Activated naive CD8-positive, alpha-beta T cell treated with anti-CD3 and anti-CD28 coated beads, Interleukin-2, amount 10 ng/mL, durations not matched to agents 7 days and 5 days (primary cell): ENCODE measurements around the gene SFR1. TPM values are rescaled to one million over a fixed set of nuclear protein-coding genes. Genes with fewer than 3 reads are reported as not detected.
A peak's percentile ranks its signal among the peaks of the same experiment; 100 is the strongest.

Experiments
- ATAC-seq: fragments of 150-1000 bp; cut with Tn5 transposase; one replicate; pipeline ENCODE4 v1.10.0; 2021; ENCODE audit warnings: low read depth, moderate library complexity
- POLR2A ChIA-PET: fragments of 350-600 bp; sonication (Branson Sonifier 250); formaldehyde crosslinking; loops from one replicate; lab custom pipeline; 2021; ENCODE audit warnings: antibody characterized with exemption; lab: Charles Lee
- DNase-seq: peaks from one replicate; pipeline ENCODE4 v3.0.0; 2021
- H3K27ac Mint-ChIP-seq: one replicate; pipeline ENCODE4 v1.8.0; 2022; ENCODE audit warnings: mild to moderate bottlenecking, mixed read lengths
- H3K27me3 Mint-ChIP-seq: one replicate; pipeline ENCODE4 v1.8.0; 2022; ENCODE audit warnings: mild to moderate bottlenecking, moderate library complexity, mixed read lengths
- H3K36me3 Mint-ChIP-seq: one replicate; pipeline ENCODE4 v1.8.0; 2021; ENCODE audit warnings: mild to moderate bottlenecking, mixed read lengths
- H3K4me1 Mint-ChIP-seq: one replicate; pipeline ENCODE4 v1.8.0; 2021; ENCODE audit warnings: mixed read lengths
- H3K4me3 Mint-ChIP-seq: one replicate; pipeline ENCODE4 v1.8.0; 2022; ENCODE audit warnings: mild to moderate bottlenecking, moderate library complexity, mixed read lengths
- H3K9me3 Mint-ChIP-seq: one replicate; pipeline ENCODE4 v1.8.0; 2021; ENCODE audit warnings: mixed read lengths
- total RNA-seq, 2 experiments: library from RNA; stranded (reverse); gene quantifications; one replicate each; pipeline ENCODE4 v1.2.3, GENCODE V29; 2021

Gene SFR1
- total RNA-seq, 2 experiments from 2014 or later, result 13.3 to 15.7 TPM

DNA sequence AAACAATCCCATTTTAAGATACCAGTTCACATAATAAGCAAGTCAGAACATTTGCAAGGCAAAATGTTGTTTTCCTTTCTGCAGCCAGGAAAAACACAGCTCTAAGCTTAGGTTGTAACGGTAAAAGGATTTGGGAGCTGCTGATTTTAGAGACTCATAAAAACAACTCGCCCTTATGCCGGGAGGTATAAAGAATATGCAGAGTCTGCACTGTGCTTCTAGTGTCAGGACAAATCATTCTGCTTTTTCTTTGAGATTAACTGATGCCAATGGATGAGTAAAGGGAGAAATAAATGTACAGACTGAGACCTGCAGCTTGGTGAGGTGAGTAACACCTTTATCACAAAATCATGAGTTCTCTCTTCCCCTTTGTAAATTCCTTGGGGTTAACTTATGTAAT is 2.0 kb upstream of the SFR1 start:
- no peak for DNase-seq
- POLR2A ChIA-PET, result interaction anchor here (2.4 to 3.5 kb wide), 2 partner anchors 153 to 218 kb away, joined by 18 to 28 read pairs; partner anchors contain the start of gene SLK
- Mint-ChIP-seq H3K4me1 (peaks cover 20% of the 10 kb centered on the region), H3K9me3 (no peaks in the 10 kb centered on the region), H3K27me3 (peaks cover 23% of the 10 kb centered on the region), H3K27ac (no peak overlapping the region), H3K4me3 (no peak overlapping the region), H3K36me3 (peaks cover 6% of the 10 kb centered on the region)
- no peak for ATAC-seq

- POLR2A ChIA-PET, result interaction anchor here (0.7 to 3.5 kb wide), 9 partner anchors 11 to 219 kb away, joined by 3 to 28 read pairs (median 11); partner anchors contain the start of gene SLK
Observed at GRCh38 chr10:104120512-104120902, 1.5 kb upstream of the SFR1 start.

DNA sequence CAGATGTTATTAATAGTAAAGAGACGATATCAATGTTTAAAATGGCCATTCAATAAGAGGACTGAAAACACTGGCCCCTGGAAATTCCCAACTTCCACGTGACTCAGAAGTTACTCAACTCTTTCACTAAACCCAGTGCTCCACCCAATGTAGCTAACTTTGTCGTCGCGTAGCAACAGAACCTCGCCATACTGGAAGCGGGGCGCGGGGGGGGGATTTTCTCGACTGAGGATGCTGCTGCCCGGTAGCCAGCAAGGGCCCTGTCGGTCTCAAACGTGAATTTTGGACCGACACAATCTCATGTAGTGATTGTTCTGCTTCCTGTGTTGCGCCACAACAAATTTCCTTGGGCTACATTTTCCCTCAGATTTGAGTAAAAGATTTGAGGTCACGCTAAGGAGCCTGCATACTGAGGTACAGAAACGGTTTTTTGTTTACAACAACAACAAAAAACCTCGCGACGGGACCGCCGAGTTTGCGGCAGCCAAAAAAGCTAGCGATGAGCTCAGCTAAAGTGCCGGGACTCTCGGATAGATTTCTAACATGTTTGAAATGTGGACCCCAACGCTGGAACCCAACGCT is 977 bp upstream of the SFR1 start:
- Mint-ChIP-seq H3K9me3 (no peaks in the 10 kb centered on the region), H3K27me3 (peaks cover 20% of the 10 kb centered on the region), H3K4me1 (peaks cover 24% of the 10 kb centered on the region), H3K27ac (peak overlapping the region; percentile 98), H3K36me3 (peaks cover 6% of the 10 kb centered on the region), H3K4me3 (peak overlapping the region; percentile 96)
- POLR2A ChIA-PET, result interaction anchor here (0.7 to 3.5 kb wide), 25 partner anchors 11 to 428 kb away, joined by 3 to 28 read pairs (median 6); partner anchors contain the start of genes CFAP43, GSTO1, ITPRIP and SLK
- ATAC-seq (no peak), DNase-seq (peak; percentile 67)

More at GRCh38 chr10:104120512-104120902, 1.5 kb upstream of the SFR1 start:
- Mint-ChIP-seq H3K27me3 (peaks cover 20% of the 10 kb centered on the region), H3K4me3 (peak overlapping the region; percentile 96), H3K27ac (peak overlapping the region; percentile 98), H3K4me1 (peaks cover 24% of the 10 kb centered on the region), H3K9me3 (no peaks in the 10 kb centered on the region), H3K36me3 (peaks cover 6% of the 10 kb centered on the region)
- ATAC-seq, result no peak
- no peak for DNase-seq

DNA sequence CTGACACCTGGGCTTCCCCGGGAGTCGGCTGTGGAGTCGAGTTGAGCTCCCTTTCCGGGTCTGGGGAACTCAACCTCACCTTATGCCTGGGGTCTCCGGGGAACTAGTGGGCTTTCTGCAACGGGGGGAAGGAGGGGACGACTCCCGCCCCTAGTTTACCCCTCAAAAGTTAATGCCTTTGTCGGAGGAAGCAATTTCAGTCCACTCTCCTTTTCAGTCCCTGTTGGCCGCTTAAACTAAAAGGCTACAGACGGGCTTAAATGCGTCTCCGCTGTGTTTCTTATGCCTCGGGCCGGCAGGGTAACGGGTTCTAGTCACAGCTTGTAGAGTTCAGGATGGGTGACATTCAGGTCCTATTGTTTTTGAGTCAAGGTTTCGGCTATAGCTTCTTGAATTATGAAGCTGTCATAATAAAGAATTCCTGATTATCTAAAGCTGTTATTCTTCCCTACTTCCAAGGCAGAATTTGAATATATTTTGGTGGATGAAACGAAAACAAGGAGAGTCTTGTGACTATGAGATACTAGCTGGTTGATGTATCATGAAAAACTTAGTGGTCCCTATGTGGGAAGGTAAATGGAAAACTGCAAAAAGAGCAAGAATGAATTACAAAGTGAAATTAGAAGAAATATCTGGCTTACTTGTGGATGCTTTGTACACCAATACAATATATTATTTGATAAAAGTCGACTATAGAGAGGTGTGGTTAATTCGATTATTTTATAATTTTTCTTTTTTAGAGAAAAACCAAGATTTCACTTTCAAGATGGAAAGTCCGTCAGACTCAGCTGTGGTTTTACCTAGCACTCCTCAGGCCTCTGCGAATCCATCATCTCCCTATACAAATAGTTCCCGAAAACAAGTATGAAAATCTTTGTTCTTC is 495 bp downstream of the SFR1 start:
- peaks cover 10% of the 10 kb centered on the region for H3K27me3 Mint-ChIP-seq
- peak overlapping the region; percentile 98 for H3K27ac Mint-ChIP-seq
- ATAC-seq (no peak), DNase-seq (no peak)
- peak overlapping the region; percentile 96 for H3K4me3 Mint-ChIP-seq
- H3K9me3 Mint-ChIP-seq, result no peaks in the 10 kb centered on the region
- peaks cover 25% of the 10 kb centered on the region for H3K4me1 Mint-ChIP-seq
- peaks cover 10% of the 10 kb centered on the region for H3K36me3 Mint-ChIP-seq
- POLR2A ChIA-PET, result interaction anchor here (0.6 to 3.5 kb wide), 23 partner anchors 11 to 429 kb away, joined by 3 to 28 read pairs (median 7); partner anchors contain the start of genes CFAP43, GSTO1, ITPRIP and SLK

DNA sequence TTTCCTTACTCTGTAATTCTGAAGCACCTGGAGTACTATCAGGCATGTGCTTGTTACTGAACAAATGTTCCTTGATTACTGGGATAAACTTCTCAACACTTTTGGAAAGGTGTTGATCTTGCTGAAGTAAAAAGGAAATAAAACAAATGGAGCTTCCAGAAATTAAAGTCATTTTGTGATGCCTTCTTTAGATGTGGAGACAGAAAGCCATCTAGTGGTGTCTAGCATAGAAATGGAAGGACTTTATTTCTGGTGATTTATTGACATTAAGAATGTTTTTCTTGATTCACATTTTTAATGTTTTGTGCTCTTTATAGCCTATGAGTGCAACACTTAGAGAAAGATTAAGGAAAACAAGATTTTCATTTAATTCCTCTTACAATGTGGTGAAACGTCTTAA is 1.4 kb downstream of the SFR1 start:
- Mint-ChIP-seq H3K36me3 (peaks cover 10% of the 10 kb centered on the region), H3K9me3 (no peaks in the 10 kb centered on the region), H3K4me3 (peak overlapping the region; percentile 96), H3K27ac (peak overlapping the region; percentile 60), H3K27me3 (peaks cover 10% of the 10 kb centered on the region), H3K4me1 (peaks cover 25% of the 10 kb centered on the region)
- no peak for DNase-seq
- POLR2A ChIA-PET, result interaction anchor here (1.3 kb wide), 1 partner anchor 235 kb away, joined by 5 read pairs; no protein-coding TSS in a partner anchor
- no peak for ATAC-seq

- peaks cover 20% of the 10 kb centered on the region for H3K4me1 Mint-ChIP-seq
- DNase-seq (no peak), ATAC-seq (no peak)
- peaks cover 10% of the 10 kb centered on the region for H3K36me3 Mint-ChIP-seq
- H3K27ac Mint-ChIP-seq, result no peak overlapping the region
- peaks cover 6% of the 10 kb centered on the region for H3K27me3 Mint-ChIP-seq
- POLR2A ChIA-PET, result no interaction called here
- no peaks in the 10 kb centered on the region for H3K9me3 Mint-ChIP-seq
- H3K4me3 Mint-ChIP-seq, result no peak overlapping the region
Observed at GRCh38 chr10:104127411-104127810, 5.4 kb downstream of the SFR1 start.

- Mint-ChIP-seq H3K4me1 (peaks cover 14% of the 10 kb centered on the region), H3K36me3 (peaks cover 8% of the 10 kb centered on the region), H3K9me3 (no peaks in the 10 kb centered on the region), H3K4me3 (no peak overlapping the region), H3K27ac (no peak overlapping the region), H3K27me3 (peaks cover 12% of the 10 kb centered on the region)
- POLR2A ChIA-PET, result no interaction called here
- ATAC-seq (no peak), DNase-seq (no peak)
Observed at GRCh38 chr10:104128214-104128613, 6.2 kb downstream of the SFR1 start.

GRCh38 chr10:104130041-104130440 is 8.1 kb downstream of the SFR1 start:
- POLR2A ChIA-PET, result no interaction called here
- no peaks in the 10 kb centered on the region for H3K9me3 Mint-ChIP-seq
- H3K27me3 Mint-ChIP-seq, result peaks cover 23% of the 10 kb centered on the region
- ATAC-seq (no peak), DNase-seq (no peak)
- H3K4me3 Mint-ChIP-seq, result no peak overlapping the region
- no peak overlapping the region for H3K27ac Mint-ChIP-seq
- peaks cover 4% of the 10 kb centered on the region for H3K36me3 Mint-ChIP-seq
- peaks cover 7% of the 10 kb centered on the region for H3K4me1 Mint-ChIP-seq

DNA sequence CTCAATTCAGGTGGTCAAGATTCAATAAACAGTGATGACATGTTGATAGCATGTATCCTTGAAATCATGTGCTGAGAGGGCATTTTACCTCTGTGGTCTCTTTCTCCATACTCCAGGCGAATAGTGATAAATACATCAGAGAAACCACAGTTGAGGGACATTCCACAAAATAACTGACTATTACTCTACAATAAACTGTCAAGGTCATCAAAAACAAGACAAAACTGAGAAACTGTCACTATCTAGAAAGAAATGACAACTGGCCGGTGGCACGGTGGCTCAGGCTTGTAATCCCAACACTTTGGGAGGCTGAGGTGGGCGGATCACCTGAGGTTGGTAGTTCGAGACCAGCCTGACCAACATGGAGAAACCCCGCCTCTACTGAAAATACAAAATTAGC is 16.2 kb downstream of the SFR1 start:
- Mint-ChIP-seq H3K27me3 (peaks cover 37% of the 10 kb centered on the region), H3K4me3 (no peak overlapping the region), H3K9me3 (no peaks in the 10 kb centered on the region), H3K27ac (no peak overlapping the region), H3K4me1 (no peaks in the 10 kb centered on the region), H3K36me3 (no peaks in the 10 kb centered on the region)
- ATAC-seq (no peak), DNase-seq (no peak)
- POLR2A ChIA-PET, result no interaction called here

GRCh38 chr10:104139221-104139620 is 17.2 kb downstream of the SFR1 start:
- DNase-seq (no peak), ATAC-seq (no peak)
- Mint-ChIP-seq H3K27me3 (peaks cover 28% of the 10 kb centered on the region), H3K4me1 (peaks cover 1% of the 10 kb centered on the region), H3K36me3 (no peaks in the 10 kb centered on the region), H3K9me3 (no peaks in the 10 kb centered on the region), H3K27ac (no peak overlapping the region), H3K4me3 (no peak overlapping the region)
- POLR2A ChIA-PET, result no interaction called here

GRCh38 chr10:104142081-104142480 is 20.1 kb downstream of the SFR1 start:
- H3K27me3 Mint-ChIP-seq, result peaks cover 37% of the 10 kb centered on the region
- no peaks in the 10 kb centered on the region for H3K9me3 Mint-ChIP-seq
- H3K27ac Mint-ChIP-seq, result no peak overlapping the region
- H3K4me3 Mint-ChIP-seq, result no peak overlapping the region
- no peak for DNase-seq
- peaks cover 1% of the 10 kb centered on the region for H3K4me1 Mint-ChIP-seq
- ATAC-seq, result no peak
- POLR2A ChIA-PET, result no interaction called here
- H3K36me3 Mint-ChIP-seq, result no peaks in the 10 kb centered on the region

- H3K27me3 Mint-ChIP-seq, result peaks cover 31% of the 10 kb centered on the region
- POLR2A ChIA-PET, result no interaction called here
Observed at GRCh38 chr10:104143829-104144228, 21.9 kb downstream of the SFR1 start.

GRCh38 chr10:104144931-104145330 is 23.0 kb downstream of the SFR1 start:
- ATAC-seq (no peak), DNase-seq (no peak)
- no peaks in the 10 kb centered on the region for H3K9me3 Mint-ChIP-seq
- H3K27me3 Mint-ChIP-seq, result peaks cover 26% of the 10 kb centered on the region
- no peak overlapping the region for H3K4me3 Mint-ChIP-seq
- H3K4me1 Mint-ChIP-seq, result peaks cover 1% of the 10 kb centered on the region
- no peak overlapping the region for H3K27ac Mint-ChIP-seq
- POLR2A ChIA-PET, result no interaction called here
- no peaks in the 10 kb centered on the region for H3K36me3 Mint-ChIP-seq

More at GRCh38 chr10:104143829-104144228, 21.9 kb downstream of the SFR1 start:
- no peak overlapping the region for H3K4me3 Mint-ChIP-seq
- no peak overlapping the region for H3K27ac Mint-ChIP-seq
- no peaks in the 10 kb centered on the region for H3K36me3 Mint-ChIP-seq
- DNase-seq (no peak), ATAC-seq (no peak)
- H3K4me1 Mint-ChIP-seq, result peaks cover 1% of the 10 kb centered on the region
- H3K9me3 Mint-ChIP-seq, result no peaks in the 10 kb centered on the region
